Sigmoid colon (tissue), 7 donors: ENCODE measurements around the gene TIMP3. TPM values are rescaled to one million over a fixed set of nuclear protein-coding genes. Genes with fewer than 3 reads are reported as not detected.

ENCODE experiments used
- DNase-seq: peaks from one replicate; pipeline ENCODE4 v3.0.0-alpha.2; 2019
- H3K27ac ChIP-seq, 4 donors: fragments of 200-600 bp; sonication (generic); one replicate each; pipeline ENCODE4 v1.5.1; 2016 to 2019; ENCODE audit warnings: mild to moderate bottlenecking in 1 of 4
- H3K27me3 ChIP-seq, 3 donors: fragments of 200-600 bp; sonication (generic); one replicate each; pipeline ENCODE4 v1.5.1; 2019; ENCODE audit warnings: mild to moderate bottlenecking in 1 of 3
- H3K36me3 ChIP-seq, 4 donors: fragments of 200-600 bp; sonication (generic); one replicate each; pipeline ENCODE4 v1.5.1; 2016 to 2019
- H3K4me1 ChIP-seq, 4 donors: fragments of 200-600 bp; sonication (generic); one replicate each; pipeline ENCODE4 v1.5.1; 2017 to 2019
- H3K4me3 ChIP-seq, 4 donors: fragments of 200-600 bp; sonication (generic); one replicate each; pipeline ENCODE4 v1.5.1; 2017 to 2019; ENCODE audit warnings: mild to moderate bottlenecking in 2 of 4, moderate library complexity in 1 of 4
- H3K9me3 ChIP-seq, 4 donors: fragments of 200-600 bp in 3 of 4; sonication (generic) in 3 of 4; one replicate each; pipeline versions ENCODE4 v1.5.1 to v1.6.1; 2013 to 2019
- CTCF ChIP-seq, 4 experiments: fragments of 450-650 bp in 3 of 4; fragments of 200-600 bp in 1 of 4; IDR thresholded peaks; one replicate each; pipeline ENCODE4 v1.5.1; 2016 to 2019; ENCODE audit warnings: antibody characterized with exemption in 4 of 4, mild to moderate bottlenecking in 3 of 4, moderate library complexity in 2 of 4
- EP300 ChIP-seq, 4 donors: sonication (generic); formaldehyde crosslinking; IDR thresholded peaks; one replicate each; pipeline ENCODE4 v1.6.1; 2017; ENCODE audit warnings: antibody characterized with exemption in 4 of 4
- POLR2A ChIP-seq, 2 donors: fragments of 450-650 bp; IDR thresholded peaks; one replicate each; pipeline ENCODE4 v1.6.1; 2016; ENCODE audit warnings: antibody characterized with exemption in 2 of 2, mild to moderate bottlenecking in 2 of 2, moderate library complexity in 2 of 2
- POLR2AphosphoS5 ChIP-seq, 4 donors: sonication (generic); formaldehyde crosslinking; IDR thresholded peaks; one replicate each; pipeline ENCODE4 v1.6.1; 2017; ENCODE audit warnings: antibody characterized with exemption in 4 of 4
- WGBS, 2 donors: extraction: QIAGEN DNeasy Blood & Tissue Kit; methylation state at CpG; one replicate each; pipeline ENCODE4 v1.1.7; 2013; 5-methylcytosine and 5-hydroxymethylcytosine counted together
- intact Hi-C: fragments of 100-400 bp; cut with DNase I; formaldehyde crosslinking; loops from one replicate; pipeline ENCODE4 v1.15.1; 2023
- polyA plus RNA-seq, 3 donors: library from polyadenylated mRNA; stranded (reverse); fragments of 200-250 nt; gene quantifications; one replicate each; pipeline ENCODE4 v1.2.3, GENCODE V29; 2013
- total RNA-seq, 4 donors: library from RNA; depleted of rRNA; stranded (reverse); fragments of >200 nt; gene quantifications; one replicate each; pipeline ENCODE4 v1.1.0, GENCODE V29; 2016
- donor health status: healthy with polysubstance abuse.
- donor health status: Bipolar disorder and iron deficiency.
- donor health status: healthy.

Gene TIMP3
- total and polyA plus RNA-seq, 7 donors = 4.6 to 295 (median 120) TPM

- Histone ChIP-seq H3K9me3 (no peaks in the 10 kb centered on the region), H3K27ac (peak overlapping the region in 3 of 4 donors; percentile 7 to 67 (median 28)), H3K4me1 (peaks cover 0 to 83% (median 63%) of the 10 kb centered on the region in 4 donors), H3K4me3 (no peak overlapping the region), H3K36me3 (peaks cover 0 to 3% (median 0%) of the 10 kb centered on the region in 4 donors), H3K27me3 (no peaks in the 10 kb centered on the region)
- intact Hi-C loops = no loop called here
- no peak for DNase-seq
- TF ChIP-seq CTCF (IDR thresholded peaks at IDR 0.05) (no peak), EP300 (IDR thresholded peaks at IDR 0.05) (no peak), POLR2A (IDR thresholded peaks at IDR 0.05) (no peak), POLR2AphosphoS5 (IDR thresholded peaks at IDR 0.05) (no peak)
- WGBS, 2 donors = 90 to 92% methylated on average over 7 of the region's 7 CpGs
Observed at GRCh38 chr22:32819120-32819519, 17.6 kb downstream of the TIMP3 start.

GRCh38 chr22:32820131-32821119 lies 18.9 kb downstream of the TIMP3 start:
- TF ChIP-seq POLR2A (IDR thresholded peaks at IDR 0.05) (no peak), EP300 (IDR thresholded peaks at IDR 0.05) (no peak), CTCF (IDR thresholded peaks at IDR 0.05) (no peak), POLR2AphosphoS5 (IDR thresholded peaks at IDR 0.05) (no peak)
- Histone ChIP-seq H3K4me1 (peaks cover 0 to 83% (median 64%) of the 10 kb centered on the region in 4 donors), H3K36me3 (peaks cover 0 to 3% (median 0%) of the 10 kb centered on the region in 4 donors), H3K9me3 (no peaks in the 10 kb centered on the region), H3K27me3 (no peaks in the 10 kb centered on the region), H3K27ac (peak overlapping the region in 2 of 4 donors; percentile 5 to 67), H3K4me3 (no peak overlapping the region)
- peak; percentile 56 for DNase-seq
- 86 to 91% methylated on average over 13 of the region's 13 CpGs for WGBS, 2 donors
- intact Hi-C loops = no loop called here

DNA sequence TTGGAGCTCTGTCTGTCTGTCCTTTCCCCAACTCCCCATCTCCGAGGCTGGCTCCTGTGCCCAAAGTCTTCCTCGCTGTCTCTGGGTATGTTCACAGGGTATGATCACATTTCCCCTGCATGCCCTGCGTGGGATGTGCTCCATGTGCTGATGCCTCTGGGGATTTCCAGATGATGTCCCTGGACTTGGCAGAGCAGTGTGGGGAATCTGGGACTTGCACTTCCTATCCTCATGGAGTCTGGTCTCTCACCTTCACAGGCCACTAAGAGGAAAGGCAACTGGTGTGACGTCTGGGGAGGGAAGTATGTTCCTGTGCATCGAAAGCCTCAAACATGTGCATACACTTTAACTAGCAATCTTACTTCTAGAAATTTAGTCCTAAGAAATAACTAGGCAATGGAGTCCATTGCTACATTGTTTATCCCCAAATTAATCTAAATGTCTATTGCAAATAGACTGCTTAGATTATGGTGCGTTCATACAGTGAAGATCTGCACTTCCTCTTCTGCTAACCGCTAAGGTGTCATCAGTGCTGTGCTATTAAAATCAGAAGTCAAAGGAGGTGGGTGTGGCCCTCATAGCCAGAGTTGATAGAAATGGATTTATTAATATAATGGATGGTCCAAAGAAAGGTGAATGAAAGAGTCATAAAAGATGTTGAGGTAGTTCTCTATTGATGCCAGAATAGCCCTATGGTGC lies 20.8 kb downstream of the TIMP3 start:
- peaks cover 0 to 3% (median 0%) of the 10 kb centered on the region in 4 donors for H3K36me3 ChIP-seq
- no peaks in the 10 kb centered on the region for H3K27me3 ChIP-seq
- intact Hi-C loops = no loop called here
- no peak for TF ChIP-seq EP300 (IDR thresholded peaks at IDR 0.05)
- TF ChIP-seq POLR2AphosphoS5 (IDR thresholded peaks at IDR 0.05) = peak in 1 of 4 donors; percentile 12
- no peak for TF ChIP-seq POLR2A (IDR thresholded peaks at IDR 0.05)
- no peak for TF ChIP-seq CTCF (IDR thresholded peaks at IDR 0.05)
- no peak for DNase-seq
- H3K4me1 ChIP-seq = peaks cover 0 to 81% (median 64%) of the 10 kb centered on the region in 4 donors
- H3K4me3 ChIP-seq = no peak overlapping the region
- H3K9me3 ChIP-seq = no peaks in the 10 kb centered on the region
- H3K27ac ChIP-seq = no peak overlapping the region
- 80 to 82% methylated on average over 7 of the region's 7 CpGs for WGBS, 2 donors

DNA sequence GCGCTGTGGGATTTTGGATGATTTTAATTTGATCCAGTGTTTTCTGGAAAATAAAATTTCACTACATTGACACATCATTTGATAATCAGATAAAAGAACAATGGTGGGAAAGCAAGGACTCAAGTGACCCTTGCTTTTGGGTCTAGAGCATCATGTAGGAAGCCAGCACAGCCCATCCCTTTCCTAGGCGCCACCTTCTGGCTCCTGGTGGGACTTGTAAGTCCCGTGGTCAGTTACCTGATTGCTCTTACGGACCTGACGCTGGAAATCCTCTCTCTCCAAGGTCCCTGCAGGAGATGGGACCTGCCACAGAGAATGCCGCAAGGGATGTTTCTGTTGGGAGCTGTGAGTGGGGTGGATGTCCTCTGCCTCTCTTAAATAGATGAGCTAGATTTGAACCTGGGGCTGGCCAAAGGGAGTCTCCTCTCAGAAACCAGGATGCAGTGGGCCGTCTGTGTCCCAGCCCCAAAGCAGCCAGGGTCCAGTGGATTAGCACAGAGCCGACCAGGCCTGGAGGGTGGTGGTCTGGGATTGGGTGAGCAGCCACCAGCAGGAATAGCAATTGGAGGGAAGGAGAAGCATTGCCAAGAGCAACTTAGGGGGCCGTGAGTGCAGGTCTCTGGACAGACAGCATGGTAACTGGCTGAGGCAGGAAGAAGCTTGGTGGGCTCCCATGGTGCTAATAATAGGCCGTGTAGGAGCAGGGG lies 21.7 kb downstream of the TIMP3 start:
- 49 to 76% methylated on average over 10 of the region's 10 CpGs for WGBS, 2 donors
- intact Hi-C loops = no loop called here
- TF ChIP-seq POLR2AphosphoS5 (IDR thresholded peaks at IDR 0.05) (peak in 1 of 4 donors; percentile 13), POLR2A (IDR thresholded peaks at IDR 0.05) (no peak)

More for the DNA sequence above, 21.7 kb downstream of the TIMP3 start:
- no peaks in the 10 kb centered on the region for H3K27me3 ChIP-seq
- peak; percentile 62 for DNase-seq
- H3K27ac ChIP-seq = peak overlapping the region in 2 of 4 donors; percentile 19 to 47
- no peaks in the 10 kb centered on the region for H3K9me3 ChIP-seq
- peaks cover 0 to 3% (median 0%) of the 10 kb centered on the region in 4 donors for H3K36me3 ChIP-seq
- H3K4me1 ChIP-seq = peaks cover 0 to 83% (median 65%) of the 10 kb centered on the region in 4 donors
- H3K4me3 ChIP-seq = no peak overlapping the region
